KMS-11 (cell line): Measurements from ENCODE around the gene KCNRG.

Experiments used
- H2AFZ ChIP-seq: fragments of 200-600 bp; sonication (generic); 2 replicates; pipeline ENCODE4 v1.6.1; 2016; ENCODE audit warnings: antibody characterized with exemption, mixed run types, low read depth
- H3K27ac ChIP-seq: fragments of 200-600 bp; sonication (generic); 2 replicates; pipeline ENCODE4 v1.6.1; 2016; ENCODE audit warnings: mild to moderate bottlenecking, mixed run types
- H3K27me3 ChIP-seq: fragments of 200-600 bp; sonication (generic); 2 replicates; pipeline ENCODE4 v1.6.1; 2017; ENCODE audit warnings: mild to moderate bottlenecking, low read depth, mixed run types, moderate library complexity; ENCODE audit not compliant: insufficient read depth
- H3K36me3 ChIP-seq: fragments of 200-600 bp; sonication (generic); 2 replicates; pipeline ENCODE4 v1.6.1; 2017; ENCODE audit warnings: mild to moderate bottlenecking, mixed run types; ENCODE audit not compliant: insufficient read depth
- H3K4me1 ChIP-seq: fragments of 200-600 bp; sonication (generic); 2 replicates; pipeline ENCODE4 v1.6.1; 2016; ENCODE audit warnings: mild to moderate bottlenecking, low read depth, mixed run types; ENCODE audit not compliant: poor library complexity, severe bottlenecking
- H3K4me2 ChIP-seq: fragments of 200-600 bp; sonication (generic); 2 replicates; pipeline ENCODE4 v1.7.0; 2016; ENCODE audit warnings: mild to moderate bottlenecking, mixed run types
- H3K4me3 ChIP-seq: fragments of 200-600 bp; sonication (generic); IDR thresholded peaks from 2 replicates; pipeline ENCODE4 v1.6.1; 2017; ENCODE audit warnings: low read depth, low read length, mixed read lengths; ENCODE audit not compliant: insufficient read depth
- H3K79me2 ChIP-seq: fragments of 200-600 bp; sonication (generic); 2 replicates; pipeline ENCODE4 v1.6.1; 2016; ENCODE audit warnings: low read depth, mixed run types; ENCODE audit not compliant: insufficient read depth
- H3K9ac ChIP-seq: fragments of 200-600 bp; sonication (generic); 2 replicates; pipeline ENCODE4 v1.6.1; 2016; ENCODE audit warnings: mild to moderate bottlenecking, mixed run types
- H4K20me1 ChIP-seq: fragments of 200-600 bp; sonication (generic); 2 replicates; pipeline ENCODE4 v1.6.1; 2016; ENCODE audit warnings: mild to moderate bottlenecking, mixed run types; ENCODE audit not compliant: insufficient read depth
- TF ChIP-seq, protein P1 (sequence below): fragments of 200-600 bp; sonication (generic); conservative IDR thresholded peaks from 2 replicates; pipeline ENCODE4 v1.6.1; 2017; ENCODE audit warnings: low read depth, mild to moderate bottlenecking, antibody characterized with exemption, low read length, moderate library complexity, mixed read lengths

KCNRG gene

DNA sequence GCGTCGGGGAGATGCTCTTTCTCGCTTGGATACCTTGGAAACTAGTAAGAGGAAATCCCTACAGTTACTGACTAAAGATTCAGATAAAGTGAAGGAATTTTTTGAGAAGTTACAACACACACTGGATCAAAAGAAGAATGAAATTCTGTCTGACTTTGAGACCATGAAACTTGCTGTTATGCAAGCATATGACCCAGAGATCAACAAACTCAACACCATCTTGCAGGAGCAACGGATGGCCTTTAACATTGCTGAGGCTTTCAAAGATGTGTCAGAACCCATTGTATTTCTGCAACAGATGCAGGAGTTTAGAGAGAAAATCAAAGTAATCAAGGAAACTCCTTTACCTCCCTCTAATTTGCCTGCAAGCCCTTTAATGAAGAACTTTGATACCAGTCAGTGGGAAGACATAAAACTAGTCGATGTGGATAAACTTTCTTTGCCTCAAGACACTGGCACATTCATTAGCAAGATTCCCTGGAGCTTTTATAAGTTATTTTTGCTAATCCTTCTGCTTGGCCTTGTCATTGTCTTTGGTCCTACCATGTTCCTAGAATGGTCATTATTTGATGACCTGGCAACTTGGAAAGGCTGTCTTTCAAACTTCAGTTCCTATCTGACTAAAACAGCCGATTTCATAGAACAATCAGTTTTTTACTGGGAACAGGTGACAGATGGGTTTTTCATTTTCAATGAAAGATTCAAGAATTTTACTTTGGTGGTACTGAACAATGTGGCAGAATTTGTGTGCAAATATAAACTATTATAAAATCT, 2.7 kb upstream of the KCNRG start:
- Histone ChIP-seq H4K20me1 (no peaks in the 10 kb centered on the region), H2AFZ (no peak overlapping the region), H3K4me1 (no peaks in the 10 kb centered on the region), H3K4me2 (no peak overlapping the region), H3K4me3 (no peak overlapping the region), H3K27ac (no peak overlapping the region), H3K27me3 (no peaks in the 10 kb centered on the region), H3K9ac (no peak overlapping the region), H3K36me3 (no peaks in the 10 kb centered on the region), H3K79me2 (no peaks in the 10 kb centered on the region)
- TF ChIP-seq, protein P1, sequence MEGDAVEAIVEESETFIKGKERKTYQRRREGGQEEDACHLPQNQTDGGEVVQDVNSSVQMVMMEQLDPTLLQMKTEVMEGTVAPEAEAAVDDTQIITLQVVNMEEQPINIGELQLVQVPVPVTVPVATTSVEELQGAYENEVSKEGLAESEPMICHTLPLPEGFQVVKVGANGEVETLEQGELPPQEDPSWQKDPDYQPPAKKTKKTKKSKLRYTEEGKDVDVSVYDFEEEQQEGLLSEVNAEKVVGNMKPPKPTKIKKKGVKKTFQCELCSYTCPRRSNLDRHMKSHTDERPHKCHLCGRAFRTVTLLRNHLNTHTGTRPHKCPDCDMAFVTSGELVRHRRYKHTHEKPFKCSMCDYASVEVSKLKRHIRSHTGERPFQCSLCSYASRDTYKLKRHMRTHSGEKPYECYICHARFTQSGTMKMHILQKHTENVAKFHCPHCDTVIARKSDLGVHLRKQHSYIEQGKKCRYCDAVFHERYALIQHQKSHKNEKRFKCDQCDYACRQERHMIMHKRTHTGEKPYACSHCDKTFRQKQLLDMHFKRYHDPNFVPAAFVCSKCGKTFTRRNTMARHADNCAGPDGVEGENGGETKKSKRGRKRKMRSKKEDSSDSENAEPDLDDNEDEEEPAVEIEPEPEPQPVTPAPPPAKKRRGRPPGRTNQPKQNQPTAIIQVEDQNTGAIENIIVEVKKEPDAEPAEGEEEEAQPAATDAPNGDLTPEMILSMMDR: no peak

DNA sequence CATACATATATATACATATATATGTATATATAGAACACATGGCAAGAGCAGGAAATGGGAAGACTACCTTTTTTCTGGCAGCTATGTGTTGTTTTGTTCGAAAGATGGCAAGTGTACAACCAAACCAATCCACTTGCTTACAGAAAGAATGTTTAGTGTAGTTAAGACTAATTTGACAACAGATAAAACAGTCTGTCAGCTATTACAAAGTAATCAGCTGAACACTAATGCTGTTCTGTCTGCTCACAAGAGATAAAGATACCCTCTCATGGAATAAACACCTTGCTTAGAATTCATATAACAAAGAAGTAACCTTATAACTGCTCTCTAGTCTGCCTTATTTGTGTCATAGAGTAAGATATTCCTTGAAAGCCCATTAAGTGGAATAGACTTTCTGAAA, 858 bp upstream of the KCNRG start:
- Histone ChIP-seq H3K4me2 (no peak overlapping the region), H3K4me3 (no peak overlapping the region), H3K27me3 (no peaks in the 10 kb centered on the region), H3K27ac (no peak overlapping the region), H2AFZ (no peak overlapping the region), H3K79me2 (no peaks in the 10 kb centered on the region), H3K9ac (no peak overlapping the region), H4K20me1 (no peaks in the 10 kb centered on the region), H3K36me3 (no peaks in the 10 kb centered on the region), H3K4me1 (no peaks in the 10 kb centered on the region)
- TF ChIP-seq, protein P1: no peak

GRCh38 chr13:50015750-50016149, 506 bp downstream of the KCNRG start:
- H3K9ac ChIP-seq: no peak overlapping the region

DNA sequence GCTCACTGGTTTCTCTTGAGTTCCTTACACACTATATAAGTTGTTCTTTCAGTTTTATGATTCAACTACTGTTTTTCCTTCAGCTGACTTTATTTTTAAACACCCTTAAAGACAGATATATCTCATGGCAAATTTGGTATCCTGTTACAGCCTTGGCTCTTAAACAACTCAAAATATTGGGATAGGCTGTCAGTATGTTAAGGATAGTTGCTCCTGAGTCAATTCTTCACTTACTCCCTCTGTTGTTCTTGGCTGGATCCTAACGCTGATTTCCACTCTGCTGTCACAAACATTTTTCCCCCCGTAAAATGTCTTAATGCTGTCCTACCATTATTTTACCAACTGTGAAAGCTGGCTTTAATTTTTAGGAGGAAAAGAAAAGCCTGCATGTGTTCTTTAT, 1.2 kb downstream of the KCNRG start:
- Histone ChIP-seq H3K4me1 (no peaks in the 10 kb centered on the region), H4K20me1 (no peaks in the 10 kb centered on the region), H3K27me3 (no peaks in the 10 kb centered on the region), H2AFZ (no peak overlapping the region), H3K79me2 (no peaks in the 10 kb centered on the region), H3K27ac (no peak overlapping the region), H3K4me2 (no peak overlapping the region), H3K9ac (no peak overlapping the region), H3K36me3 (no peaks in the 10 kb centered on the region), H3K4me3 (no peak overlapping the region)
- TF ChIP-seq, protein P1: no peak

More at GRCh38 chr13:50015750-50016149, 506 bp downstream of the KCNRG start:
- Histone ChIP-seq H3K36me3 (no peaks in the 10 kb centered on the region), H3K4me2 (no peak overlapping the region), H4K20me1 (no peaks in the 10 kb centered on the region), H3K27ac (no peak overlapping the region), H3K27me3 (no peaks in the 10 kb centered on the region), H3K4me1 (no peaks in the 10 kb centered on the region), H2AFZ (no peak overlapping the region), H3K79me2 (no peaks in the 10 kb centered on the region), H3K4me3 (no peak overlapping the region)
- TF ChIP-seq, protein P1: no peak
